Hepatocyte (in vitro differentiated cells): ENCODE measurements around the gene ACKR3.
A peak's percentile ranks its signal among the peaks of the same experiment; 100 is the strongest.

Experiments
- CTCF ChIP-seq: fragments of 200-600 bp; sonication (generic); IDR thresholded peaks from 2 replicates; pipeline ENCODE4 v1.5.1; 2016; ENCODE audit warnings: antibody characterized with exemption, mild to moderate bottlenecking; ENCODE audit not compliant: poor library complexity
- EZH2 ChIP-seq: fragments of 200-600 bp; sonication (generic); IDR thresholded peaks from 2 replicates; pipeline ENCODE4 v1.6.1; 2016; ENCODE audit warnings: antibody characterized with exemption, mild to moderate bottlenecking, borderline replicate concordance
- EZH2phosphoT487 ChIP-seq: fragments of 200-600 bp; sonication (generic); IDR thresholded peaks from one replicate; pipeline ENCODE4 v1.6.1; 2018; ENCODE audit warnings: antibody characterized with exemption, mild to moderate bottlenecking, low read depth, moderate library complexity; ENCODE audit not compliant: unreplicated experiment, severe bottlenecking

GRCh38 chr2:236569573-236569973, at the start of gene ACKR3:
- TF ChIP-seq CTCF: peak; percentile 60
- TF ChIP-seq EZH2phosphoT487: peak; percentile 13
- no peak for TF ChIP-seq EZH2
